Activated CD4-positive, alpha-beta T cell treated with anti-CD3 and anti-CD28 coated beads for 36 hours (primary cell): ENCODE results near the gene CD93. TPM values are rescaled to one million over a fixed set of nuclear protein-coding genes. Genes with fewer than 3 reads are reported as not detected.

Experiments used
- ATAC-seq: fragments of 200-7000 bp; cut with Tn5 transposase; one replicate; pipeline ENCODE4 v1.10.0; 2021; ENCODE audit warnings: mild to moderate bottlenecking, moderate library complexity
- CTCF ChIA-PET: fragments of 350-600 bp; sonication (Branson Sonifier 250); formaldehyde crosslinking; loops from one replicate; lab custom pipeline; 2021; ENCODE audit warnings: antibody characterized with exemption; lab: Charles Lee
- POLR2A ChIA-PET: fragments of 350-600 bp; sonication (Branson Sonifier 250); formaldehyde crosslinking; loops from one replicate; lab custom pipeline; 2021; ENCODE audit warnings: antibody characterized with exemption, inconsistent platforms; lab: Charles Lee
- DNase-seq: peaks from one replicate; pipeline ENCODE4 v3.0.0-alpha.2; 2020
- H3K27ac Mint-ChIP-seq: one replicate; pipeline ENCODE4 v1.8.0; 2021; ENCODE audit warnings: mixed read lengths
- H3K27me3 Mint-ChIP-seq: one replicate; pipeline ENCODE4 v1.8.0; 2021; ENCODE audit warnings: mixed read lengths
- H3K36me3 Mint-ChIP-seq: one replicate; pipeline ENCODE4 v1.8.0; 2021; ENCODE audit warnings: low read depth, mixed read lengths
- H3K4me1 Mint-ChIP-seq: one replicate; pipeline ENCODE4 v1.8.0; 2021; ENCODE audit warnings: mixed read lengths
- H3K4me3 Mint-ChIP-seq: one replicate; pipeline ENCODE4 v1.8.0; 2021; ENCODE audit warnings: mild to moderate bottlenecking, moderate library complexity, mixed read lengths
- H3K9me3 Mint-ChIP-seq: one replicate; pipeline ENCODE4 v1.8.0; 2021; ENCODE audit warnings: low read depth, mixed read lengths
- intact Hi-C, 2 experiments: fragments of 100-400 bp; cut with DNase I in 1 of 2; cut with micrococcal nuclease in 1 of 2; formaldehyde crosslinking; loops; one replicate each; pipeline versions ENCODE4 v1.14.2 to v1.15.1; 2022 to 2024; cut with DNase I, micrococcal nuclease
- total RNA-seq, 2 experiments: library from RNA; stranded (reverse); gene quantifications; one replicate each; pipeline ENCODE4 v1.2.3, GENCODE V29; 2021

The CD93 gene
- total RNA-seq, 2 experiments from 2014 or later, result 0.82 to 0.84 TPM

GRCh38 chr20:23050076-23050838 lies 35.9 kb downstream of the CD93 start:
- CTCF ChIA-PET, result interaction anchor here (1.1 to 1.5 kb wide), 3 partner anchors 13 to 477 kb away, joined by 3 to 5 read pairs (median 5); no protein-coding TSS in a partner anchor
- H3K27ac Mint-ChIP-seq, result no peak overlapping the region
- DNase-seq, result peak; percentile 10
- intact Hi-C loops, result loop anchor here in 1 of 2 experiments (1.0 to 10.0 kb wide), 2 partner anchors 185 to 295 kb away; no protein-coding TSS in a partner anchor
- H3K27me3 Mint-ChIP-seq, result peaks cover 54% of the 10 kb centered on the region
- POLR2A ChIA-PET, result no interaction called here
- no peak for ATAC-seq
- no peaks in the 10 kb centered on the region for H3K36me3 Mint-ChIP-seq
- peaks cover 5% of the 10 kb centered on the region for H3K4me1 Mint-ChIP-seq
- no peak overlapping the region for H3K4me3 Mint-ChIP-seq
- no peaks in the 10 kb centered on the region for H3K9me3 Mint-ChIP-seq

- no peaks in the 10 kb centered on the region for H3K9me3 Mint-ChIP-seq
- ATAC-seq, result peak; percentile 24
- intact Hi-C loops, result loop anchor here (1.0 to 10.0 kb wide), 5 partner anchors 185 to 1345 kb away; partner anchors contain the start of gene PAX1 (in 1 of the 2)
Observed at GRCh38 chr20:23049201-23050075, 36.7 kb downstream of the CD93 start, which contains the start of gene THBD. Gene THBD, minus strand, starts transcription at chr20:23049672. Its CDS starts 168 bp downstream, at chr20:23049504.

GRCh38 chr20:23048283-23049200 lies 37.6 kb downstream of the CD93 start:
- POLR2A ChIA-PET, result no interaction called here
- intact Hi-C loops, result loop anchor here (10.0 kb wide), 3 partner anchors 186 to 1344 kb away; partner anchors contain the start of gene PAX1 (in 1 of the 2)
- Mint-ChIP-seq H3K9me3 (no peaks in the 10 kb centered on the region), H3K27ac (no peak overlapping the region), H3K36me3 (no peaks in the 10 kb centered on the region), H3K27me3 (peaks cover 56% of the 10 kb centered on the region), H3K4me3 (no peak overlapping the region), H3K4me1 (peaks cover 5% of the 10 kb centered on the region)
- peak; percentile 66 for DNase-seq
- CTCF ChIA-PET, result no interaction called here
- peak; percentile 70 for ATAC-seq

More at GRCh38 chr20:23049201-23050075, 36.7 kb downstream of the CD93 start, which contains the start of gene THBD:
- Mint-ChIP-seq H3K27ac (no peak within 1 kb of the TSS), H3K36me3 (no peaks in the 10 kb centered on the region), H3K4me1 (peaks cover 5% of the 10 kb centered on the region), H3K27me3 (peaks cover 57% of the 10 kb centered on the region), H3K4me3 (no peak within 1 kb of the TSS)
- ChIA-PET POLR2A (no interaction called here), CTCF (interaction anchor here (1.5 kb wide), 1 partner anchor 12 kb away, joined by 5 read pairs; no protein-coding TSS in a partner anchor)
- DNase-seq, result peak; percentile 41

- Mint-ChIP-seq H3K36me3 (no peaks in the 10 kb centered on the region), H3K4me3 (no peak overlapping the region), H3K9me3 (no peaks in the 10 kb centered on the region), H3K27ac (no peak overlapping the region), H3K27me3 (peaks cover 52% of the 10 kb centered on the region), H3K4me1 (peaks cover 5% of the 10 kb centered on the region)
- POLR2A ChIA-PET, result no interaction called here
- ATAC-seq, result peak; percentile 11
- CTCF ChIA-PET, result interaction anchor here (0.5 kb wide), 1 partner anchor 356 kb away, joined by 3 read pairs; no protein-coding TSS in a partner anchor
- DNase-seq, result peak; percentile 45
- intact Hi-C loops, result loop anchor here (2.0 to 10.0 kb wide), 4 partner anchors 187 to 1343 kb away; partner anchors contain the start of gene PAX1 (in 1 of the 2)
Observed at GRCh38 chr20:23047738-23048214, 38.3 kb downstream of the CD93 start.

GRCh38 chr20:23047001-23047737 lies 39.0 kb downstream of the CD93 start:
- ATAC-seq, result no peak

GRCh38 chr20:23046431-23046830 lies 39.7 kb downstream of the CD93 start:
- DNase-seq (no peak), ATAC-seq (no peak)
- peaks cover 5% of the 10 kb centered on the region for H3K4me1 Mint-ChIP-seq
- no peak overlapping the region for H3K27ac Mint-ChIP-seq
- peaks cover 40% of the 10 kb centered on the region for H3K27me3 Mint-ChIP-seq
- CTCF ChIA-PET, result interaction anchor here (1.3 kb wide), 1 partner anchor 189 kb away, joined by 3 read pairs; no protein-coding TSS in a partner anchor
- no peak overlapping the region for H3K4me3 Mint-ChIP-seq
- POLR2A ChIA-PET, result no interaction called here
- no peaks in the 10 kb centered on the region for H3K9me3 Mint-ChIP-seq
- intact Hi-C loops, result loop anchor here (2.0 to 10.0 kb wide), 4 partner anchors 188 to 1342 kb away; partner anchors contain the start of gene PAX1 (in 1 of the 2)
- no peaks in the 10 kb centered on the region for H3K36me3 Mint-ChIP-seq

More at GRCh38 chr20:23047001-23047737, 39.0 kb downstream of the CD93 start:
- no peak for DNase-seq
- no peak overlapping the region for H3K27ac Mint-ChIP-seq
- intact Hi-C loops, result loop anchor here (2.0 to 10.0 kb wide), 4 partner anchors 188 to 1342 kb away; partner anchors contain the start of gene PAX1 (in 1 of the 2)
- no peaks in the 10 kb centered on the region for H3K36me3 Mint-ChIP-seq
- ChIA-PET CTCF (interaction anchor here (0.5 to 1.3 kb wide), 2 partner anchors 188 to 355 kb away, joined by 3 read pairs; no protein-coding TSS in a partner anchor), POLR2A (no interaction called here)
- peaks cover 46% of the 10 kb centered on the region for H3K27me3 Mint-ChIP-seq
- H3K4me1 Mint-ChIP-seq, result peaks cover 5% of the 10 kb centered on the region
- no peak overlapping the region for H3K4me3 Mint-ChIP-seq
- no peaks in the 10 kb centered on the region for H3K9me3 Mint-ChIP-seq

GRCh38 chr20:23043376-23043775 lies 42.7 kb downstream of the CD93 start:
- Mint-ChIP-seq H3K9me3 (no peaks in the 10 kb centered on the region), H3K27me3 (peaks cover 26% of the 10 kb centered on the region), H3K36me3 (no peaks in the 10 kb centered on the region), H3K4me3 (no peak overlapping the region), H3K27ac (no peak overlapping the region), H3K4me1 (peaks cover 2% of the 10 kb centered on the region)
- ChIA-PET CTCF (interaction anchor here (0.7 kb wide), 1 partner anchor 1348 kb away, joined by 3 read pairs; no protein-coding TSS in a partner anchor), POLR2A (no interaction called here)
- ATAC-seq, result no peak
- peak; percentile 25 for DNase-seq
- intact Hi-C loops, result loop anchor here (10.0 kb wide), 3 partner anchors 191 to 1339 kb away; partner anchors contain the start of gene PAX1 (in 1 of the 2)

GRCh38 chr20:23042270-23042669 lies 43.9 kb downstream of the CD93 start:
- no peak overlapping the region for H3K4me3 Mint-ChIP-seq
- H3K36me3 Mint-ChIP-seq, result no peaks in the 10 kb centered on the region
- ATAC-seq (no peak), DNase-seq (no peak)
- H3K27ac Mint-ChIP-seq, result no peak overlapping the region
- intact Hi-C loops, result loop anchor here (10.0 kb wide), 3 partner anchors 193 to 1337 kb away; partner anchors contain the start of gene PAX1 (in 1 of the 2)
- no peaks in the 10 kb centered on the region for H3K9me3 Mint-ChIP-seq
- ChIA-PET CTCF (no interaction called here), POLR2A (interaction anchor here (0.6 kb wide), 1 partner anchor 13 kb away, joined by 3 read pairs; no protein-coding TSS in a partner anchor)
- H3K4me1 Mint-ChIP-seq, result peaks cover 2% of the 10 kb centered on the region
- H3K27me3 Mint-ChIP-seq, result peaks cover 21% of the 10 kb centered on the region

GRCh38 chr20:23039885-23040508 lies 46.1 kb downstream of the CD93 start:
- no peak for ATAC-seq

More at GRCh38 chr20:23039885-23040508, 46.1 kb downstream of the CD93 start:
- DNase-seq, result no peak
- POLR2A ChIA-PET, result no interaction called here
- CTCF ChIA-PET, result no interaction called here
- no peak overlapping the region for H3K4me3 Mint-ChIP-seq
- H3K27ac Mint-ChIP-seq, result no peak overlapping the region
- peaks cover 21% of the 10 kb centered on the region for H3K27me3 Mint-ChIP-seq
- no peaks in the 10 kb centered on the region for H3K9me3 Mint-ChIP-seq
- no peaks in the 10 kb centered on the region for H3K4me1 Mint-ChIP-seq
- H3K36me3 Mint-ChIP-seq, result no peaks in the 10 kb centered on the region
- intact Hi-C loops, result loop anchor here (10.0 kb wide), 3 partner anchors 195 to 1335 kb away; partner anchors contain the start of gene PAX1 (in 1 of the 2)
